GM21381 (cell line): Measurements from ENCODE around the gene SOCS3.
A peak's percentile ranks its signal among the peaks of the same experiment; 100 is the strongest.

Source experiments
- ATAC-seq: cut with Tn5 transposase; IDR thresholded peaks from one replicate; pipeline ENCODE4 v1.9.1; 2021; ENCODE audit warnings: mild to moderate bottlenecking, moderate library complexity; ENCODE audit not compliant: unreplicated experiment

SOCS3 gene

GRCh38 chr17:78359997-78360370 lies at the start of gene SOCS3:
SOCS3 (minus strand) TSS chr17:78360077; CDS start chr17:78359095, 982 bp downstream.
- ATAC-seq: peak; percentile 43

GRCh38 chr17:78409191-78409928 lies 49.5 kb upstream of the SOCS3 start:
- no peak for ATAC-seq

GRCh38 chr17:78408476-78409050 lies 48.7 kb upstream of the SOCS3 start:
- no peak for ATAC-seq

GRCh38 chr17:78407387-78408000 lies 47.6 kb upstream of the SOCS3 start:
- ATAC-seq: no peak

- no peak for ATAC-seq
Measured at GRCh38 chr17:78406920-78407319, 47.0 kb upstream of the SOCS3 start.

GRCh38 chr17:78406396-78406795 lies 46.5 kb upstream of the SOCS3 start:
- no peak for ATAC-seq

GRCh38 chr17:78403822-78404221 lies 43.9 kb upstream of the SOCS3 start:
- ATAC-seq: no peak

GRCh38 chr17:78401891-78402290 lies 42.0 kb upstream of the SOCS3 start:
- no peak for ATAC-seq

GRCh38 chr17:78401246-78401645 lies 41.4 kb upstream of the SOCS3 start:
- no peak for ATAC-seq

- ATAC-seq: no peak
Measured at GRCh38 chr17:78400581-78401240, 40.8 kb upstream of the SOCS3 start.

- ATAC-seq: no peak
Measured at GRCh38 chr17:78399693-78400144, 39.8 kb upstream of the SOCS3 start.

GRCh38 chr17:78399028-78399692 lies 39.3 kb upstream of the SOCS3 start:
- no peak for ATAC-seq

GRCh38 chr17:78398390-78398789 lies 38.5 kb upstream of the SOCS3 start:
- no peak for ATAC-seq

- no peak for ATAC-seq
Measured at GRCh38 chr17:78397681-78398101, 37.8 kb upstream of the SOCS3 start.

GRCh38 chr17:78396441-78397337 lies 36.8 kb upstream of the SOCS3 start:
- no peak for ATAC-seq

GRCh38 chr17:78395155-78395554 lies 35.3 kb upstream of the SOCS3 start:
- ATAC-seq: no peak

GRCh38 chr17:78394209-78394608 lies 34.3 kb upstream of the SOCS3 start:
- no peak for ATAC-seq

GRCh38 chr17:78393575-78393974 lies 33.7 kb upstream of the SOCS3 start:
- ATAC-seq: no peak

- no peak for ATAC-seq
Measured at GRCh38 chr17:78392295-78392694, 32.4 kb upstream of the SOCS3 start.

- ATAC-seq: no peak
Measured at GRCh38 chr17:78391843-78392242, 32.0 kb upstream of the SOCS3 start.
